ENCODE measurements around the gene ZNF608. TPM values are rescaled to one million over a fixed set of nuclear protein-coding genes. Genes with fewer than 3 reads are reported as not detected.
A peak's percentile ranks its signal among the peaks of the same experiment; 100 is the strongest.

Gene ZNF608
- total RNA-seq, 1 donor from 2014 or later = 65.6 TPM

GRCh38 chr5:124740071-124740470 is 6.4 kb downstream of the ZNF608 start:
- no peak for TF ChIP-seq CTCF (IDR thresholded peaks at IDR 0.05)
- Mint-ChIP-seq H3K9me3 (ENCODE audit: unreplicated experiment) (no peaks in the 10 kb centered on the region), H3K4me1 (ENCODE audit: unreplicated experiment) (peaks cover under 1% of the 10 kb centered on the region), H3K4me3 (ENCODE audit: unreplicated experiment) (peak overlapping the region; percentile 49), H3K36me3 (ENCODE audit: unreplicated experiment) (peaks cover 4% of the 10 kb centered on the region), H3K27ac (ENCODE audit: unreplicated experiment) (peak overlapping the region; percentile 54), H3K27me3 (ENCODE audit: unreplicated experiment) (no peaks in the 10 kb centered on the region)
- no peak for DNase-seq (ENCODE audit: extremely low spot score, unreplicated experiment)

GRCh38 chr5:124739634-124740025 is 6.8 kb downstream of the ZNF608 start:
- Mint-ChIP-seq H3K4me1 (ENCODE audit: unreplicated experiment) (peaks cover 5% of the 10 kb centered on the region), H3K27ac (ENCODE audit: unreplicated experiment) (peak overlapping the region; percentile 54), H3K36me3 (ENCODE audit: unreplicated experiment) (peaks cover 4% of the 10 kb centered on the region), H3K27me3 (ENCODE audit: unreplicated experiment) (no peaks in the 10 kb centered on the region), H3K9me3 (ENCODE audit: unreplicated experiment) (no peaks in the 10 kb centered on the region), H3K4me3 (ENCODE audit: unreplicated experiment) (peak overlapping the region; percentile 49)
- TF ChIP-seq CTCF (IDR thresholded peaks at IDR 0.05) = no peak
- DNase-seq (ENCODE audit: extremely low spot score, unreplicated experiment) = no peak

- no peak for DNase-seq (ENCODE audit: extremely low spot score, unreplicated experiment)
- peak overlapping the region; percentile 49 for H3K4me3 Mint-ChIP-seq (ENCODE audit: unreplicated experiment)
- peak overlapping the region; percentile 55 for H3K27ac Mint-ChIP-seq (ENCODE audit: unreplicated experiment)
- H3K36me3 Mint-ChIP-seq (ENCODE audit: unreplicated experiment) = peaks cover 4% of the 10 kb centered on the region
- H3K4me1 Mint-ChIP-seq (ENCODE audit: unreplicated experiment) = peaks cover 12% of the 10 kb centered on the region
- TF ChIP-seq CTCF (IDR thresholded peaks at IDR 0.05) = peak; percentile 23
- no peaks in the 10 kb centered on the region for H3K9me3 Mint-ChIP-seq (ENCODE audit: unreplicated experiment)
- no peaks in the 10 kb centered on the region for H3K27me3 Mint-ChIP-seq (ENCODE audit: unreplicated experiment)
Observed at GRCh38 chr5:124738681-124739633, 7.5 kb downstream of the ZNF608 start.

- Mint-ChIP-seq H3K36me3 (ENCODE audit: unreplicated experiment) (peaks cover 4% of the 10 kb centered on the region), H3K27ac (ENCODE audit: unreplicated experiment) (no peak overlapping the region), H3K4me3 (ENCODE audit: unreplicated experiment) (no peak overlapping the region), H3K9me3 (ENCODE audit: unreplicated experiment) (no peaks in the 10 kb centered on the region), H3K27me3 (ENCODE audit: unreplicated experiment) (no peaks in the 10 kb centered on the region), H3K4me1 (ENCODE audit: unreplicated experiment) (peaks cover 24% of the 10 kb centered on the region)
- DNase-seq (ENCODE audit: extremely low spot score, unreplicated experiment) = no peak
- TF ChIP-seq CTCF (IDR thresholded peaks at IDR 0.05) = no peak
Observed at GRCh38 chr5:124737651-124738050, 8.8 kb downstream of the ZNF608 start.

- Mint-ChIP-seq H3K27me3 (ENCODE audit: unreplicated experiment) (no peaks in the 10 kb centered on the region), H3K27ac (ENCODE audit: unreplicated experiment) (peak overlapping the region; percentile 79), H3K4me3 (ENCODE audit: unreplicated experiment) (peak overlapping the region; percentile 30), H3K36me3 (ENCODE audit: unreplicated experiment) (peaks cover 7% of the 10 kb centered on the region), H3K9me3 (ENCODE audit: unreplicated experiment) (no peaks in the 10 kb centered on the region), H3K4me1 (ENCODE audit: unreplicated experiment) (peaks cover 31% of the 10 kb centered on the region)
- no peak for DNase-seq (ENCODE audit: extremely low spot score, unreplicated experiment)
- no peak for TF ChIP-seq CTCF (IDR thresholded peaks at IDR 0.05)
Observed at GRCh38 chr5:124736805-124737188, 9.6 kb downstream of the ZNF608 start.

Data from osteocyte (in vitro differentiated cells).